ENCODE results near the gene SMIM44. TPM values are rescaled to one million over a fixed set of nuclear protein-coding genes. Genes with fewer than 3 reads are reported as not detected.

The SMIM44 gene
- total and polyA plus RNA-seq, 9 of the 15 experiments (the other 6 are each of a cell fraction or from before 2014, with no cell fraction given), result not detected

DNA sequence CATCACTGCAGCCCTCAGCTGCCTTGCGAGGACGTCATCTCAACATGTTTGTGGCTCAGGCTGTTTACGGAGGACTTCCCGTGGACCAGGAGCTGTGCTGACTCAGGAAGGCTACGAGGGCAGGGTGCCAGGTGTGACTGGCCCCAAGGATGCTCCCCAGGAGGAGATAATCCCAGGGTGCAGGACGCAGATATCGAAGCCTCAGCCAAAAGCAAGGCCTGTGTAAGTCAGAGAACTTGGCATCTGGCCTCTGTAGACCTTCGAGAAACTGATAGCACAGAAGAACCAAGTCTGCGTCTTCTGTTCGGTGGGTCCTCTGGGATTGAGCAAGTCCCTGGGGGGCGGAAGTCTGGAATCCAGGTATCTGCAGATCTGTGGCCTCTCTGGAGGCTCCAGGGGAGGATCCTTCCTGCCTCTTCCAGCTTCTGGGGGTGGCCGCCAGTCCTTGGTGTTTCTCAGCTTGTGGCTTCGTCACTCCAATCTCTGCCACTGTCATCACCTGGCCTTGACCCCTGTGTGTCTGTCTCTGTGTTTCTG is 19.9 kb upstream of the SMIM44 start (continued):
- no peak for TF ChIP-seq ZKSCAN3 (CRISPR knock-in tag; IDR thresholded peaks at IDR 0.05)
- no peak for TF ChIP-seq ILK (tag; IDR thresholded peaks at IDR 0.05; ENCODE audit: borderline replicate concordance, low read depth)
- TF ChIP-seq NUFIP1 (IDR thresholded peaks at IDR 0.05; ENCODE audit: partially characterized antibody), result no peak
- TF ChIP-seq, protein P1, sequence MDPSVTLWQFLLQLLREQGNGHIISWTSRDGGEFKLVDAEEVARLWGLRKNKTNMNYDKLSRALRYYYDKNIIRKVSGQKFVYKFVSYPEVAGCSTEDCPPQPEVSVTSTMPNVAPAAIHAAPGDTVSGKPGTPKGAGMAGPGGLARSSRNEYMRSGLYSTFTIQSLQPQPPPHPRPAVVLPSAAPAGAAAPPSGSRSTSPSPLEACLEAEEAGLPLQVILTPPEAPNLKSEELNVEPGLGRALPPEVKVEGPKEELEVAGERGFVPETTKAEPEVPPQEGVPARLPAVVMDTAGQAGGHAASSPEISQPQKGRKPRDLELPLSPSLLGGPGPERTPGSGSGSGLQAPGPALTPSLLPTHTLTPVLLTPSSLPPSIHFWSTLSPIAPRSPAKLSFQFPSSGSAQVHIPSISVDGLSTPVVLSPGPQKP (CRISPR knock-in tag; IDR thresholded peaks at IDR 0.05), result no peak
- TF ChIP-seq KDM4B (IDR thresholded peaks at IDR 0.05; ENCODE audit: borderline replicate concordance in 2 of 2, low read depth in 1 of 2), result no peak
- no peak for TF ChIP-seq ZNF589 (CRISPR knock-in tag; IDR thresholded peaks at IDR 0.05; ENCODE audit: low read depth)
- TF ChIP-seq, protein P2, sequence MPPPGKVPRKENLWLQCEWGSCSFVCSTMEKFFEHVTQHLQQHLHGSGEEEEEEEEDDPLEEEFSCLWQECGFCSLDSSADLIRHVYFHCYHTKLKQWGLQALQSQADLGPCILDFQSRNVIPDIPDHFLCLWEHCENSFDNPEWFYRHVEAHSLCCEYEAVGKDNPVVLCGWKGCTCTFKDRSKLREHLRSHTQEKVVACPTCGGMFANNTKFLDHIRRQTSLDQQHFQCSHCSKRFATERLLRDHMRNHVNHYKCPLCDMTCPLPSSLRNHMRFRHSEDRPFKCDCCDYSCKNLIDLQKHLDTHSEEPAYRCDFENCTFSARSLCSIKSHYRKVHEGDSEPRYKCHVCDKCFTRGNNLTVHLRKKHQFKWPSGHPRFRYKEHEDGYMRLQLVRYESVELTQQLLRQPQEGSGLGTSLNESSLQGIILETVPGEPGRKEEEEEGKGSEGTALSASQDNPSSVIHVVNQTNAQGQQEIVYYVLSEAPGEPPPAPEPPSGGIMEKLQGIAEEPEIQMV (tag; conservative IDR thresholded peaks at IDR 0.05; ENCODE audit: low read depth), result no peak
- TF ChIP-seq SREBF2 (CRISPR knock-in tag; IDR thresholded peaks at IDR 0.05), result no peak
- peak; percentile 89 for TF ChIP-seq CBFA2T3 (IDR thresholded peaks at IDR 0.05)
- no peak for TF ChIP-seq MYBL2 (IDR thresholded peaks at IDR 0.05; ENCODE audit: low read depth)
- no peak for TF ChIP-seq MYBL2 (CRISPR knock-in tag; IDR thresholded peaks at IDR 0.05; ENCODE audit: borderline replicate concordance)
- peak; percentile 75 for TF ChIP-seq C11orf30 (IDR thresholded peaks at IDR 0.05; ENCODE audit: low read depth)
- TF ChIP-seq, protein P3, sequence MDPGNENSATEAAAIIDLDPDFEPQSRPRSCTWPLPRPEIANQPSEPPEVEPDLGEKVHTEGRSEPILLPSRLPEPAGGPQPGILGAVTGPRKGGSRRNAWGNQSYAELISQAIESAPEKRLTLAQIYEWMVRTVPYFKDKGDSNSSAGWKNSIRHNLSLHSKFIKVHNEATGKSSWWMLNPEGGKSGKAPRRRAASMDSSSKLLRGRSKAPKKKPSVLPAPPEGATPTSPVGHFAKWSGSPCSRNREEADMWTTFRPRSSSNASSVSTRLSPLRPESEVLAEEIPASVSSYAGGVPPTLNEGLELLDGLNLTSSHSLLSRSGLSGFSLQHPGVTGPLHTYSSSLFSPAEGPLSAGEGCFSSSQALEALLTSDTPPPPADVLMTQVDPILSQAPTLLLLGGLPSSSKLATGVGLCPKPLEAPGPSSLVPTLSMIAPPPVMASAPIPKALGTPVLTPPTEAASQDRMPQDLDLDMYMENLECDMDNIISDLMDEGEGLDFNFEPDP (CRISPR knock-in tag; IDR thresholded peaks at IDR 0.05), result no peak
- no peak for TF ChIP-seq ZNF764 (CRISPR knock-in tag; IDR thresholded peaks at IDR 0.05; ENCODE audit: low read depth)
- TF ChIP-seq, protein P4, sequence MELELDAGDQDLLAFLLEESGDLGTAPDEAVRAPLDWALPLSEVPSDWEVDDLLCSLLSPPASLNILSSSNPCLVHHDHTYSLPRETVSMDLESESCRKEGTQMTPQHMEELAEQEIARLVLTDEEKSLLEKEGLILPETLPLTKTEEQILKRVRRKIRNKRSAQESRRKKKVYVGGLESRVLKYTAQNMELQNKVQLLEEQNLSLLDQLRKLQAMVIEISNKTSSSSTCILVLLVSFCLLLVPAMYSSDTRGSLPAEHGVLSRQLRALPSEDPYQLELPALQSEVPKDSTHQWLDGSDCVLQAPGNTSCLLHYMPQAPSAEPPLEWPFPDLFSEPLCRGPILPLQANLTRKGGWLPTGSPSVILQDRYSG (tag; conservative IDR thresholded peaks at IDR 0.05; ENCODE audit: low read depth), result 0 out of 2 replicates have a peak, but pooled peaks have one; percentile 33
- no peak for TF ChIP-seq SRF (CRISPR knock-in tag; IDR thresholded peaks at IDR 0.05)
- TF ChIP-seq KDM1A (IDR thresholded peaks at IDR 0.05), result peak; percentile 81 to 82
- no peak for TF ChIP-seq ZNF696 (CRISPR knock-in tag; conservative IDR thresholded peaks at IDR 0.05)
- TF ChIP-seq CHD1 (IDR thresholded peaks at IDR 0.05; ENCODE audit: low read length), result no peak
- TF ChIP-seq, protein P5, sequence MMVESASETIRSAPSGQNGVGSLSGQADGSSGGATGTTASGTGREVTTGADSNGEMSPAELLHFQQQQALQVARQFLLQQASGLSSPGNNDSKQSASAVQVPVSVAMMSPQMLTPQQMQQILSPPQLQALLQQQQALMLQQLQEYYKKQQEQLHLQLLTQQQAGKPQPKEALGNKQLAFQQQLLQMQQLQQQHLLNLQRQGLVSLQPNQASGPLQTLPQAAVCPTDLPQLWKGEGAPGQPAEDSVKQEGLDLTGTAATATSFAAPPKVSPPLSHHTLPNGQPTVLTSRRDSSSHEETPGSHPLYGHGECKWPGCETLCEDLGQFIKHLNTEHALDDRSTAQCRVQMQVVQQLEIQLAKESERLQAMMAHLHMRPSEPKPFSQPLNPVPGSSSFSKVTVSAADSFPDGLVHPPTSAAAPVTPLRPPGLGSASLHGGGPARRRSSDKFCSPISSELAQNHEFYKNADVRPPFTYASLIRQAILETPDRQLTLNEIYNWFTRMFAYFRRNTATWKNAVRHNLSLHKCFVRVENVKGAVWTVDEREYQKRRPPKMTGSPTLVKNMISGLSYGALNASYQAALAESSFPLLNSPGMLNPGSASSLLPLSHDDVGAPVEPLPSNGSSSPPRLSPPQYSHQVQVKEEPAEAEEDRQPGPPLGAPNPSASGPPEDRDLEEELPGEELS (CRISPR knock-in tag; IDR thresholded peaks at IDR 0.05; ENCODE audit: borderline replicate concordance), result no peak
- TF ChIP-seq POLR2G (IDR thresholded peaks at IDR 0.05; ENCODE audit: low read depth, low read length), result no peak
- no peak for TF ChIP-seq RNF2 (IDR thresholded peaks at IDR 0.05)

Measured in K562 (cell line).